ENCODE data around the gene STEAP2.

- TF ChIP-seq CTCF (IDR thresholded peaks at IDR 0.05; ENCODE audit: insufficient read depth, low read length, poor library complexity, severe bottlenecking) (no peak), EZH2phosphoT487 (conservative IDR thresholded peaks at IDR 0.05; ENCODE audit: low read length) (no peak)
These were observed 45.8 kb upstream of the STEAP2 start for GRCh38 chr7:90165724-90166123.

Data from SU-DHL-6 (cell line).